ENCODE results near the gene TNIP1. TPM values are rescaled to one million over a fixed set of nuclear protein-coding genes. Genes with fewer than 3 reads are reported as not detected.
A peak's percentile ranks its signal among the peaks of the same experiment; 100 is the strongest.

Gene TNIP1
- polyA plus RNA-seq, 1 of the 3 experiments (the other 2 are of a cell fraction) = 46.2 TPM

DNA sequence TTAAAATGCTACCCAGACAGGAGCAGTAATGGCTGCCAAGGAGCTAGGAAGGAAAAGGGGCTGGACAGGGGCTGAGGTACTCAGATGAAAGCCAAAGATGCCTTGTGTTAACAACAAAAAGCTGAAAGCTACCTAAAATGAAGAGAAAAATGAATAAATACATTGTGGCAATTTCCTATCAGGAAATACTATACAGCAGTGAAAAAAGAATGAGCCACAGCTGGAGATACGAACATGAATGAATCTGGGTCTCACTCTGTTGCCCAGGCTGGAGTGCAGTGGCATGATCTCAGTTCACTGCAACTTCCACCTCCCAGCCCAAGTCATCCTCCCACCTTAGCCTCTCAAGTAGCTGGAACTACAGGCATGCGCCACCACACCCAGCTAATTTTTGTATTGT is 6.3 kb downstream of the TNIP1 start:
- Histone ChIP-seq H3K9me2 (no peaks in the 10 kb centered on the region), H3K4me3 (ENCODE audit: low read depth in 2 of 2, low read length in 1 of 2) (no peak overlapping the region), H3K27me3 (ENCODE audit: insufficient read depth) (no peaks in the 10 kb centered on the region), H2AFZ (ENCODE audit: low read depth) (no peak overlapping the region), H3K4me2 (no peak overlapping the region), H3K36me3 (replicated peaks in 1 of 2; ENCODE audit: control insufficient read depth in 1 of 2, insufficient read depth in 2 of 2, low read length in 1 of 2) (peaks cover 0 to 4% of the 10 kb centered on the region in 2 experiments), H3F3A (replicated peaks; ENCODE audit: insufficient read depth) (peaks cover 19% of the 10 kb centered on the region), H3K27ac (ENCODE audit: low read depth in 2 of 2, low read length in 1 of 2) (no peak overlapping the region), H3K4me1 (ENCODE audit: control insufficient read depth in 1 of 2, insufficient read depth in 2 of 2, low read depth in 1 of 2, low read length in 1 of 2) (peaks cover 11 to 24% of the 10 kb centered on the region in 2 experiments; a peak in 3 of 4 replicates), H3K79me2 (ENCODE audit: insufficient read depth) (peaks cover 98% of the 10 kb centered on the region), H3K9ac (no peak overlapping the region), H4K20me1 (ENCODE audit: insufficient read depth) (peaks cover 47% of the 10 kb centered on the region), H3K9me3 (no peaks in the 10 kb centered on the region)
- POLR2A ChIA-PET = no interaction called here
- WGBS (ENCODE audit: low lambda C conversion rate) = 95% methylated on average over 1 of the region's 2 CpGs
- no peak for DNase-seq
- CTCF ChIA-PET = interaction anchor here (0.7 to 2.4 kb wide), 3 partner anchors 22 to 73 kb away, joined by 4 to 6 read pairs (median 4); no protein-coding TSS in a partner anchor
- TF ChIP-seq TAF1 (IDR thresholded peaks at IDR 0.05; ENCODE audit: borderline replicate concordance, low read depth, low read length) (no peak), FOXJ3 (CRISPR knock-in tag; IDR thresholded peaks at IDR 0.05) (no peak), MEF2A (IDR thresholded peaks at IDR 0.05; ENCODE audit: borderline replicate concordance, low read depth) (no peak), MXI1 (IDR thresholded peaks at IDR 0.05; ENCODE audit: low read depth, low read length) (no peak), RFX5 (IDR thresholded peaks at IDR 0.05; ENCODE audit: low read length) (no peak), ELF1 (IDR thresholded peaks at IDR 0.05) (no peak), TCF12 (IDR thresholded peaks at IDR 0.05) (no peak)
- TF ChIP-seq, protein P1, sequence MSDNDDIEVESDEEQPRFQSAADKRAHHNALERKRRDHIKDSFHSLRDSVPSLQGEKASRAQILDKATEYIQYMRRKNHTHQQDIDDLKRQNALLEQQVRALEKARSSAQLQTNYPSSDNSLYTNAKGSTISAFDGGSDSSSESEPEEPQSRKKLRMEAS (IDR thresholded peaks at IDR 0.05; ENCODE audit: low read depth) = no peak
- TF ChIP-seq, protein P2, sequence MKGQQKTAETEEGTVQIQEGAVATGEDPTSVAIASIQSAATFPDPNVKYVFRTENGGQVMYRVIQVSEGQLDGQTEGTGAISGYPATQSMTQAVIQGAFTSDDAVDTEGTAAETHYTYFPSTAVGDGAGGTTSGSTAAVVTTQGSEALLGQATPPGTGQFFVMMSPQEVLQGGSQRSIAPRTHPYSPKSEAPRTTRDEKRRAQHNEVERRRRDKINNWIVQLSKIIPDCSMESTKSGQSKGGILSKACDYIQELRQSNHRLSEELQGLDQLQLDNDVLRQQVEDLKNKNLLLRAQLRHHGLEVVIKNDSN (IDR thresholded peaks at IDR 0.05; ENCODE audit: borderline replicate concordance, low read depth) = no peak

DNA sequence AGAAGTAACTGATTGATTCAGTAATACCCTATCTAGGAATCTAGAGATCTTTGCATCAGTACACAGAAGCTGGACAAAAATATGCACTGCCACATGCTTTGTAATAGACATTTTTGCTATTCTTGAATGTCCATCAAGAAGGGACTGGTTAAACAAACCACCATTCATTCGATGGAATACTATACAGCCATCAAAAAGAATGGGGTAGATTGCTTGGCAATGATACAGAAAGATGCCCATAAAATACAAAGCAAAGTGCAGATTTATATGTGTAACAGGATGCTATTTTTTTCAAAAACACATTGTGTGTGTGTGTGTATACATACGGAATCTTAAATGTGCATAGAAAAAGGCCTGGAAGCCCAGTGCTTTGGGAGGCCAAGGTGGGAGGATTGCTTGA is 7.6 kb downstream of the TNIP1 start:
- Histone ChIP-seq H3K79me2 (ENCODE audit: insufficient read depth) (peaks cover 98% of the 10 kb centered on the region), H4K20me1 (ENCODE audit: insufficient read depth) (peaks cover 38% of the 10 kb centered on the region), H3K9me3 (no peaks in the 10 kb centered on the region), H2AFZ (ENCODE audit: low read depth) (no peak overlapping the region), H3K27me3 (ENCODE audit: insufficient read depth) (no peaks in the 10 kb centered on the region), H3K36me3 (replicated peaks in 1 of 2; ENCODE audit: control insufficient read depth in 1 of 2, insufficient read depth in 2 of 2, low read length in 1 of 2) (peaks cover 0 to 4% of the 10 kb centered on the region in 2 experiments), H3K9ac (no peak overlapping the region), H3K4me2 (no peak overlapping the region), H3K4me3 (ENCODE audit: low read depth in 2 of 2, low read length in 1 of 2) (no peak overlapping the region), H3K27ac (ENCODE audit: low read depth in 2 of 2, low read length in 1 of 2) (peak overlapping the region in 1 of 2 experiments; percentile 52; a peak in 2 of 4 replicates), H3K4me1 (ENCODE audit: control insufficient read depth in 1 of 2, insufficient read depth in 2 of 2, low read depth in 1 of 2, low read length in 1 of 2) (peaks cover 21 to 32% of the 10 kb centered on the region in 2 experiments; a peak in 3 of 4 replicates), H3K9me2 (no peaks in the 10 kb centered on the region), H3F3A (replicated peaks; ENCODE audit: insufficient read depth) (peaks cover 19% of the 10 kb centered on the region)
- ChIA-PET CTCF (interaction anchor here (0.8 to 2.3 kb wide), 3 partner anchors 42 to 92 kb away, joined by 3 to 6 read pairs (median 4); no protein-coding TSS in a partner anchor), POLR2A (no interaction called here)
- no peak for DNase-seq
- WGBS (ENCODE audit: low lambda C conversion rate) = 95% methylated on average over 2 of the region's 2 CpGs
- no peak for TF ChIP-seq FOXJ3 (CRISPR knock-in tag; IDR thresholded peaks at IDR 0.05)
- TF ChIP-seq, protein P3, sequence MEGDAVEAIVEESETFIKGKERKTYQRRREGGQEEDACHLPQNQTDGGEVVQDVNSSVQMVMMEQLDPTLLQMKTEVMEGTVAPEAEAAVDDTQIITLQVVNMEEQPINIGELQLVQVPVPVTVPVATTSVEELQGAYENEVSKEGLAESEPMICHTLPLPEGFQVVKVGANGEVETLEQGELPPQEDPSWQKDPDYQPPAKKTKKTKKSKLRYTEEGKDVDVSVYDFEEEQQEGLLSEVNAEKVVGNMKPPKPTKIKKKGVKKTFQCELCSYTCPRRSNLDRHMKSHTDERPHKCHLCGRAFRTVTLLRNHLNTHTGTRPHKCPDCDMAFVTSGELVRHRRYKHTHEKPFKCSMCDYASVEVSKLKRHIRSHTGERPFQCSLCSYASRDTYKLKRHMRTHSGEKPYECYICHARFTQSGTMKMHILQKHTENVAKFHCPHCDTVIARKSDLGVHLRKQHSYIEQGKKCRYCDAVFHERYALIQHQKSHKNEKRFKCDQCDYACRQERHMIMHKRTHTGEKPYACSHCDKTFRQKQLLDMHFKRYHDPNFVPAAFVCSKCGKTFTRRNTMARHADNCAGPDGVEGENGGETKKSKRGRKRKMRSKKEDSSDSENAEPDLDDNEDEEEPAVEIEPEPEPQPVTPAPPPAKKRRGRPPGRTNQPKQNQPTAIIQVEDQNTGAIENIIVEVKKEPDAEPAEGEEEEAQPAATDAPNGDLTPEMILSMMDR (IDR thresholded peaks at IDR 0.05) = no peak
- TF ChIP-seq TCF12 (IDR thresholded peaks at IDR 0.05) = no peak
- TF ChIP-seq EZH2phosphoT487 (IDR thresholded peaks at IDR 0.05; ENCODE audit: borderline replicate concordance, low read depth) = no peak
- TF ChIP-seq, protein P1 (IDR thresholded peaks at IDR 0.05; ENCODE audit: low read depth) = no peak
- TF ChIP-seq TAF1 (IDR thresholded peaks at IDR 0.05; ENCODE audit: borderline replicate concordance, low read depth, low read length) = no peak
- TF ChIP-seq FOXM1 (IDR thresholded peaks at IDR 0.05; ENCODE audit: low read depth) = no peak
- TF ChIP-seq YY1 (IDR thresholded peaks at IDR 0.05; ENCODE audit: low read depth) = no peak

All from SK-N-SH (cell line).